Esophagus muscularis mucosa (tissue), 4 donors: ENCODE data around the gene NTHL1.

ENCODE experiments used
- CTCF ChIP-seq, 3 experiments: fragments of 200-600 bp in 2 of 3; fragments of 450-650 bp in 1 of 3; sonication (generic) in 2 of 3; IDR thresholded peaks; one replicate each; pipeline ENCODE4 v1.5.1; 2017 to 2019; ENCODE audit warnings: antibody characterized with exemption in 3 of 3, mild to moderate bottlenecking in 2 of 3, moderate library complexity in 1 of 3
- EP300 ChIP-seq: sonication (generic); formaldehyde crosslinking; IDR thresholded peaks from one replicate; pipeline ENCODE4 v1.6.1; 2017; ENCODE audit warnings: antibody characterized with exemption
- POLR2A ChIP-seq: fragments of 450-650 bp; IDR thresholded peaks from one replicate; pipeline ENCODE4 v1.6.1; 2017; ENCODE audit warnings: antibody characterized with exemption, moderate library complexity, mild to moderate bottlenecking, low read depth
- POLR2AphosphoS5 ChIP-seq, 2 donors: sonication (generic); formaldehyde crosslinking; IDR thresholded peaks; one replicate each; pipeline ENCODE4 v1.6.1; 2017; ENCODE audit warnings: antibody characterized with exemption in 2 of 2

DNA sequence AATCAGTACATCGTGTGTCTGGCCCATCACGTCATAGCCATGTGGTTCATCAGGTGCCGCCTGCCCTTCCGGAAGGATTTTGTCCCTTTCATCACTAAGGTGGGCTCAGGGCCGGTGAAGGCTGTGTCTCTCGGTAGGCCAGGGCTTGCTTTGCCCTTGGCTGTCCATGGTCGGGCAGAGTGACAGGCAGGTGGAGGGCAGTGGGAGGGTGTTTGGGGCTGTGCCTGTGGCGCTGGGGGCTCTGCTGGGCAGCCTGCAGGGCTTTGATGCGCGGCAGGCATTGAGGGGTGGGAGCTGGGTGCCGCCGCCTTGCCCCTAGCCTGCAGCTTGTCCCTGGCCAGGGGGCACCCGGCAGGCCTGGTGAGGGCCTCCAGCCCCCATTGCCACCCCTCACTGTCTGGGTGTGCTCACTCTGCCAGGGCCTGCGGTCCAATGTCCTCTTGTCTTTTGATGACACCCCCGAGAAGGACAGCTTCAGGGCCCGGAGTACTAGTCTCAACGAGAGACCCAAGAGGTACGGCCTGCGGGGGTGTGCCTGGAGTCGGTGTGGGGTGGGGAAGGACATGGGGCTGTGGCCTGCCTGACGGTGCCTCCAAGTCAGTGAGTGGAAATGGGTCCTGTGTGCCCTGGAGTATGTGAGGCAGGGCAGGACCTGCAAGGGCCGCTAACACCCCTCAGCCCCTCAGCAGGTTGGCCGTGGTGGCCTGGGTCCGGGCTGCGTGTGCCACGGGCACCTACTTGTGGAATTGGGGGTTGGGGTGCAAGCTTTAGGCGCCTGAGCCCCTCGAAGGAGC, 28.6 kb upstream of the NTHL1 start:
- TF ChIP-seq POLR2AphosphoS5 (IDR thresholded peaks at IDR 0.05) (no peak), CTCF (IDR thresholded peaks at IDR 0.05) (no peak), POLR2A (no peak), EP300 (no peak)
